C4-2B (cell line): ENCODE data around the gene CFAP53.
"Not testable (repeated sequence)": the region's sequence is repeated elsewhere in the genome, so short reads cannot be mapped to it uniquely, and the experiment has no call there.

Experiments
- CTCF ChIP-seq: fragments of 450-650 bp; conservative IDR thresholded peaks from 2 replicates; pipeline ENCODE4 v1.5.1; 2017; ENCODE audit warnings: mild to moderate bottlenecking
- ZFX ChIP-seq: fragments of 450-650 bp; IDR thresholded peaks from 2 replicates; pipeline ENCODE4 v1.6.1; 2017

- TF ChIP-seq CTCF, ZFX: not testable (repeated sequence)
These were observed 46.0 kb downstream of the CFAP53 start for GRCh38 chr18:50220249-50220648.
